KOPT-K1 (cell line): Measurements from ENCODE around the gene PDE3B.
"Not testable (repeated sequence)": the region's sequence is repeated elsewhere in the genome, so short reads cannot be mapped to it uniquely, and the experiment has no call there.

Experiments
- H3K27ac ChIP-seq: fragments of 200-600 bp; sonication (generic); 2 replicates; pipeline ENCODE4 v1.5.1; 2016; ENCODE audit warnings: antibody characterized with exemption, mild to moderate bottlenecking, low read depth, low read length; ENCODE audit not compliant: poor library complexity, severe bottlenecking
- H3K36me3 ChIP-seq: fragments of 200-600 bp; sonication (generic); 2 replicates; pipeline ENCODE4 v1.5.1; 2017; ENCODE audit warnings: antibody characterized with exemption, mild to moderate bottlenecking, low read length, moderate library complexity; ENCODE audit not compliant: insufficient read depth
- H3K9me3 ChIP-seq: fragments of 200-600 bp; sonication (generic); 2 replicates; pipeline ENCODE4 v1.5.1; 2017; ENCODE audit warnings: antibody characterized with exemption, low read length, mild to moderate bottlenecking; ENCODE audit not compliant: insufficient read depth, poor library complexity, severe bottlenecking

PDE3B gene

DNA sequence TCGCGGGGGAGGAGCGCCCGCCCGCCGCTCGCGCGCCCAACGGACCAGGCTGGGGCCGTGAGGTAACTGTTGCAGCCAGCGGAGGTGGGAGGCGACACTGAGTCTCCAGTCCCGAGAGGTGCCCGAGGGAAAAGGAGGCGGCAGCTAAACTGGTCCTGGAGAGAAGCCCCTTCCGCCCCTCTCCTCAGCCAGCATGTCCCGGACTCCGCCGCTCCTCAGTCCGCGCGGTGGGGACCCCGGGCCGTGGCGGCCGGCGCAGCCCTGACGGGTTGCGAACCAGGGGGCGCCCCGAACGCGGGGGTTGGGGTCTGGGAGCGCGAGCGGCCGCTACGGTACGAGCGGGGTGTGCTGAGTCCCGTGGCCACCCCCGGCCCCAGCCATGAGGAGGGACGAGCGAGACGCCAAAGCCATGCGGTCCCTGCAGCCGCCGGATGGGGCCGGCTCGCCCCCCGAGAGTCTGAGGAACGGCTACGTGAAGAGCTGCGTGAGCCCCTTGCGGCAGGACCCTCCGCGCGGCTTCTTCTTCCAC, at the start of gene PDE3B:
PDE3B (plus strand) TSS at position 108 of the 529 bp plus-strand sequence; CDS start at position 380, 272 bp downstream.
- Histone ChIP-seq H3K27ac (peak within 1 kb of the TSS; percentile 47), H3K36me3 (no peaks in the 10 kb centered on the region), H3K9me3 (no peaks in the 10 kb centered on the region)

DNA sequence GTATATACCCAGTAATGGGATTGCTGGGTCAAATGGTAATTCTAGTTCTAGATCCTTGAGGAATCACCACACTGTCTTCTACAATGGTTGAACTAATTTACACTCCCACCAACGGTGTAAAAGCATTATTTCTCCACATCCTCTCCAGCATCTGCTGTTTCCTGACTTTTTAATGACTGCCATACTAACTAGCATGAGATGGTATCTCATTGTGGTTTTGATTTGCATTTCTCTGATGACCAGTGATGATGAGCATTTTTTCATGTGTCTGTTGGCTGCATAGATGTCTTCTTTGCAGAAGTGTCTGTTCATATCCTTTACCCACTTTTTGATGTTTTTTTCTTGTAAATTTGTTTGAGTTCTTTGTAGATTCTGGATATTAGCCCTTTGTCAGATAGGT, 48.3 kb upstream of the PDE3B start:
- H3K27ac ChIP-seq = not testable (repeated sequence)

DNA sequence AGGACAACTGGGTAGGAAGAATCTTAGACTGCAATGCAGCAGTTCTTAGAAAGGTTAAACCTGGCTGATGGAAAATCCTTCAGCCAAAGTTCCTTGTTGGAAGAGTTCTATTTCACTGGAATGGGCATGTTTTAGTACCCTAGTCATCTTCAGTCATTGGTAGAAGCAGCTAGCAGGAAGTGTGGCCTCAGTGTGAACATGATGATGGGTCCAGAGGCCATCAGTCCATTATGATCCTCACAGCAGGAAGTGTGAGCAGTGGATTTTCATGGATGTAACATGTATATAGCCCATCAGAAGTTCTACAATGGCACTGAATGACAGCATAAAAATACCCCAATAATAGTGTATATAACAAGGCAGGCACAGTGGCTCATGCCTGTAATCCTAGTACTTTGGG, 35.9 kb upstream of the PDE3B start:
- no peak overlapping the region for H3K27ac ChIP-seq
- H3K36me3 ChIP-seq = no peaks in the 10 kb centered on the region
- peaks cover 6% of the 10 kb centered on the region for H3K9me3 ChIP-seq

More for the DNA sequence above, 48.3 kb upstream of the PDE3B start:
- not testable (repeated sequence) for H3K36me3 ChIP-seq, H3K9me3 ChIP-seq

DNA sequence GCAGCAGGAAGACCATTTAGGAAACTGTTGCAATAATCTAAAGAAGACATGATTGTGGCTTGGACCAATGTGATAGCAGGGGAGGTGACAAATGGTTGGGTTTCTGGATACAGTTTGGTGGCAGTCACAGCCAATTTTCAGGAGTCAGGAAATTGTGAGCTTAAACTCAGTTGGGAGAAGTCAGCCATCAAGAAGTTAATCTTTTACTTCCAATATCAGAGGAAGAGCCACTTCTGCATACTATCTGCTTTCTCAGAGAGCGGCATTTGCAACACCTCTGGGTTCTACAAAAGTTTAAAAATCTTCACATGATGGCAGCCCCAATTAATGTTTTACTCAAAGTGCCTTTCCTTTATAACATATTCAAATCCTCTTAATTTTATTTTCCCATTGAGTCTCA, 33.7 kb upstream of the PDE3B start:
- Histone ChIP-seq H3K9me3 (peaks cover 6% of the 10 kb centered on the region), H3K36me3 (no peaks in the 10 kb centered on the region), H3K27ac (no peak overlapping the region)

DNA sequence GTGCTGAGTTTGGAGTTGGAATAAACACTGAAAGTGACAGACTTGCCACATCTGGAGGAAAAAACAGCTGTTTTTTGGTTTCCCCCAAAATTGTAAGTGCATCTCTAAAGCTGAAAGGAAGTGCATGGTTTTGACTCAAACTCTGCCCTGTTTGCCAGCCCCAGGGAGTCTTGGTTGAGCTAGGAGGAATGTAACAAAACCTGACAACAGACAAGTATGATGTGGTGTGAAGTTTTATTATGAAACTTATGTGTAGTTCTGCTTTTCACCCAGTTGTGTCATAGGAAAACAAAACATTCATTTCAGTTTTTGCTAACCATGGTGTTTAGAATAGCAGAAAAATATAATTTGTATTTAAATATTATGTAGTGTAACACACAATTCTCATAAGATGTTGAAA, 31.7 kb upstream of the PDE3B start:
- Histone ChIP-seq H3K9me3 (no peaks in the 10 kb centered on the region), H3K36me3 (no peaks in the 10 kb centered on the region), H3K27ac (no peak overlapping the region)

DNA sequence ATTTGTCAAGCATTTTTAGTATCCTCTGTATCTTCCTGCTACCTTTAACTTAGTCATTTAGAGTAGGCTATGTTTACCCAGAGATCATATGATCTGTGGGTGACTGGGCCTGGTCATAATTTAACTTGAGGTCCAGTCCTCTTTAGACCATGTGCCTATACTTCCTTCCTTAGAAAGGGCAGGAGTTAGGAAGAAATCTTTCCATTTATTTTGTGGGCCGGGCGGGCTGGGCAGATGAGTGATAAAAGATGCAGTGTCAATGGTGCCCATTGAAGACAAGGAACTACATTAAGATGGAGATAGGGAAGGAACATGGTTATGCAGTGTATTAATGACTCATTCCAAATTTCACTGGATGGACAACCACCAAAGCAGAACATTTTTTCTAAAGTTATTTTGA, 30.9 kb upstream of the PDE3B start:
- H3K9me3 ChIP-seq = no peaks in the 10 kb centered on the region
- no peak overlapping the region for H3K27ac ChIP-seq
- no peaks in the 10 kb centered on the region for H3K36me3 ChIP-seq

DNA sequence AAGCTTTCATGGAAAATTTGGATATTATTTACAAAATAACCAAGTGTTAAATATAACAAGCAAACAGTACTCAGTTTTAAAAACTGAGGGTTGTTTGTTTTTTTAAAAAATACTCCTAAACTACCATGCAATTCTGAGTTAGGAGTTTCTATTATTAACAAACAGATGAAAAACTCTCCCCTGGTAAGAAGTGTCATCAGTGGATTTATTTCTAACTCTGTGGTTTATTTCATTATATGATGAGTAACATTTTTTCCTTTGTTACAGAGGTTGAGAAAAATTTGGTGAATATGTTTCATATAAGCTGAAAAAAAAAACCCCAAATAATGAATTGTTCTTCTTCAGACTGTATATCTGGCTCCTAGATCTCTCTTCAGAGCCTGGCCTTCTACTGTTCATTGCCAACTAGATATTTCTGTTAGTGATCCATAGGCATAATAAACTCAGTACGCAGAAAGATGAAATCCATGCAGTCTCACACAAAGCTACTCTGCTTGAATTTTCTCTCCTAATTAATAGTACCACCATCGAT, 29.4 kb upstream of the PDE3B start:
- H3K9me3 ChIP-seq = no peaks in the 10 kb centered on the region
- no peaks in the 10 kb centered on the region for H3K36me3 ChIP-seq
- no peak overlapping the region for H3K27ac ChIP-seq

DNA sequence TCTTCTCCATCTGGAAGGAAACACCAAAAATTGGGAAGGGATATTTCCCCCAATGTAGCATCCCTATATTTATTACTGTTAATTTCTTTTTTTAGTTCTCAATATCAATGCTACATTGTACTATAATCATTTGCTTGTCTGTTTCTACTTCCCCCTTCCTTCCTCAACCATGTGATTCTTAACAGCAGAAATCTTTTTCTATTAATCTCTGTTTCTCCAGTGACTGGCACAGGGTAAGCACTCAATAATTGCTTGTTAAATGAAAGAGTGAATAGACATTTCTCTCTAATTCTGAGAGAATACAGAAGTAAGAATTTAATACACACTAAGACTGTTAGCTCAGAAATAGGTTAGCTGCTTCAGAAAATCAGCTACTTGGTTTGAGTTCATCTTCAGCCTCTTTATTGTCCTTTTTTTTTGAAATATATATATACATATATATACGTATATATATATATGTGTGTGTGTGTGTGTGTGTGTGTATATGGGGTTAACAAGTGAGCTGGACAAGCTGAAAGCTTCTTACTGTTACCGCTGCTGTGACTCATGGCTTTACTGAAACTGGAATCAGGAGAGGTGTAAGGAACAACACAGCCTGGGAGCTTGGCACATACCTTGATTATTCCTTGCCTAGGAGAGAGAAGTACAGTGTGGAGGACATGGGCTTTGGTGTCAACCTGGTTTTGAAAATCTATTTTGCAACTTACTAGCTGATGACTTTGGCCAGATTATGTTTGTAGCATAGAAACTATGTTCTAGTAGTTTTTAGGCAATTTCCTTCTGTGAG, 26.2 kb upstream of the PDE3B start:
- Histone ChIP-seq H3K9me3 (no peaks in the 10 kb centered on the region), H3K36me3 (no peaks in the 10 kb centered on the region), H3K27ac (no peak overlapping the region)

DNA sequence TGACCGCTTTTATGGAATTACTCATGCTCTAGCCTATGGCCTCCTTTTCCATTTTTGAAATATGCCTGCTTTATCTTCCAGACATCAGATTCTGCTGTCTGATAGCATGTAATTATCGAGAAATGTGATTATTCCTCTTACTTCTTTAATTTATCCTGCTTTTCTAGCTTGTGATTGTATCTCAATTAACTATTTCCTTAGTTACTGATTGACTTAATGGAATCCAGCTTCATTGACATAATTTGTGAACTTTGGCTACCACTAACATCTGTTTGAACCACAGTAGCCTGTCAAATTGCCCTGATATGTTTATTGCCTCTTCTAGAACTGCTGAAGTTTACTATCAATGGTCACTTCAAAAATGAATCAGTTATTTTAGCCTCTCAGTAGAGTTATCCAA, 25.5 kb upstream of the PDE3B start:
- no peaks in the 10 kb centered on the region for H3K9me3 ChIP-seq
- H3K27ac ChIP-seq = no peak overlapping the region
- no peaks in the 10 kb centered on the region for H3K36me3 ChIP-seq

DNA sequence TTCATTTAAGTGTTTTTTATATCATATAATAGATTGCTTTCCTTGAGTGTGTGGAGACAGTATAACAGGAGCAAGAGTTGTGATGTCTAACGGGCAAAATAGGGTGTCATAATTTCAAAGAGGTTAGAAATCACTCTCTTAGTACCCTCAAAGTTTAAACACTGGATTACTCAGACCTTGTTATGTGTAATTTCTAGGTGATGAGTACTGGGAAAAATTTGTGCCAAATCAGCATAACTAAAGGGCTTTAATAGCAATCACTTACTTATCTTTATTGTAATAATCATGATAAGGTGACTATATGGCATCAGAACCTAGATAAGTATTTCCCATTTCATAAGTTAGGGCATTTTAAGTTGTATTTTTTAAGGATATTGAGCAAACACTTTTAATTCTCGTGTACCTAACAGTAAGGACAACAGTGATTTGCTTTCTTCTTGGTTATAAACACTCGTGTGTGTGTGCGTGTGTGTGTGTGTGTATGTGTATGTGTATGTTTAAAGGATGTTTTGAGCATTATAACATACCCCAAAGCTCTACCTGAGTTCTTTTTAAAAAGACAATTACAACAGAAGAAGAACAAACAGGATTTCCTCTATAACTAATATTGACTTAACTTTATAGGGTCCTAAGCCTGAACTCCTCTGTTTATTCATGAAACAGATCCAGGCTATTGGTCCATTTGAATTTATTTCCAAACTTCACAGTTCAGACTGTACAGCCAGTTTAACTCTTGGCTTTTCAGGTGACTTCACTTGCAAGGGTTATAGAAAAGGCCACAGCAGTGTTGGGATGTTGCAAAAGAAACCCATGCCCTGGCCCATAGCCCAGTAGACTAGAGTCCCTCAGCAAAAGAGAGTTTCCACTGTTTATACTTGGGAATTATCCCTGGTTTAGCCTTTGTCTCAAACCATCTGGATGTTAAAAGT, 23.7 kb upstream of the PDE3B start:
- Histone ChIP-seq H3K27ac (no peak overlapping the region), H3K9me3 (no peaks in the 10 kb centered on the region), H3K36me3 (no peaks in the 10 kb centered on the region)

DNA sequence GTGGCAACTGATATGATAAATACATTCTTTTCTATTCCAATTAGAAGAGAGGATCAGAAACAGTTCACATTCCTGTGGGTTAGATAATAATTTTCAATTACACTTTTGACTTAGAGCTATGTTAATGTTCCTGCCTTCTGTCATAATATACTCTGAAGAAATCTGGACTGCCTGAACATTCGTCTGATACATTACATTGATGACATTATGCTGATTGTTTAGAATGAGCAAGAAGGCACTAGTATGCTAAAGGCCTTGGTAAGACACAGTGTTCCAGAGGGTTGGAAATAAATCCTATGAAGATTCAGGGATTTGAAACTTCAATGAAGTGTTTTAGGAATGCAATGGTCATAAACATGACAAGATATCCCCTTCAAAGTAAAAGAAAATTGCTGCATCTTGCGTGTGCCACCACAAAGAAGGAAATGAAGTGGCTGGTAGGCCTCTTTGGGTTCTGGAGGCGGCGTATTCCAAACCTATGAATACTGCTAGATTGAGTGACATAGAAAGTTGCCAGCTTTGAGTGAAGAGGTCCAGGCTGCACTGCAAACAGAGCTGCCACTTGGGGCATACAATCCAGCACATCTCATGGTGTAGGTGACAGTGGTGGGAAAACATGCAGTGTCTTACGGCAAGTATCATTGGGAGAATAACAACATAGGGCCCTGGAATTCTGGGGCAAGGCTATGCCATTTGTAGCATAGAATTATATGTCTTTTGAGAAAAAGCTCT, 21.2 kb upstream of the PDE3B start:
- H3K9me3 ChIP-seq = no peaks in the 10 kb centered on the region
- H3K27ac ChIP-seq = no peak overlapping the region
- H3K36me3 ChIP-seq = no peaks in the 10 kb centered on the region

DNA sequence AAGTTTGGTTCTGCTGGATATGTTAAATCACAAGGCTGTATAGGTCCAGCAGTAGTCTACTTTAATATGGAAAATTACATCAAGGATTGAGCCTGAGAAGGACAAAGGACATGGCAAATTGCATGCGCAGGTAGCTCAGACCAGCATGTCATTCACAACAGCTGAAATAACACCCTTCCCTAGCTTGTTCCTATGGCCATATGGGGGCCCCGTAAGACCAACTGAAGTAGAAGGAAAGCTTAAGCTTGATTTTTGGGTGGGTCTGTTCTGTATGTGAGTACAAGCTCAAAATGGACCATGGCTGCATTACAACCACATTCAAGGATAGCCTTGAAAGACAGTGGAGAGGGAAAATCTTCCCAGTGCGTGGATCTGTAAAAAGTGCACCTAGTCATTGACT, 20.6 kb upstream of the PDE3B start:
- H3K9me3 ChIP-seq = no peaks in the 10 kb centered on the region
- no peaks in the 10 kb centered on the region for H3K36me3 ChIP-seq
- H3K27ac ChIP-seq = no peak overlapping the region

DNA sequence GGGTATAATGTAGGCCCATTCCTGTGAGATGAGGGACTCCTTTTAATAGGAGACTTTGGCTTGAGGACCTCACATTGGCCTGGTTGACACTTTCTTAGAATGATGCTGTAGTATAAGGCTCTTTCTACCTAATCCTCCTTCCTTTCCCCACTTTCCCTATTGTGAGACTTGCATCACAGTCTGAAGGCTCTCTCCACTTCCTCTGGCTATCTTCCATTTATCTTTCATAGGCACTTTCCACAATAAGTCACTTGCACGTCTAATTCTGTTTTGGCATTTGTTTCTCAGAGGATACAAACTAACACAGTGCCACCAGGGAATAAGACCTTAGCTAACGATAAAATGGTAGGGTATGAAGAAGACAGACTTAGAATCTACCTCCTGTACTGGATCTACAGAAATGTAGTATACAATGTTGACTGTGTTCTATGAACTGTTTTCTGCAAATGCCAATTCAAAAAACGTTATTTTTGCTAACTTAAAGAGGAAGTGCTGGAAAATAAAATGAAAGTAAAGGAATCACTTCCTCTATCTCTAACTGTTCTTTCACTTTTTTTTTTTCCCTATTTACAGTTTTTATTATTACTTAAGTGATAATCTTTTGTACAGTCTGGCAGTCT, 17.9 kb upstream of the PDE3B start:
- Histone ChIP-seq H3K36me3 (no peaks in the 10 kb centered on the region), H3K27ac (no peak overlapping the region), H3K9me3 (no peaks in the 10 kb centered on the region)

DNA sequence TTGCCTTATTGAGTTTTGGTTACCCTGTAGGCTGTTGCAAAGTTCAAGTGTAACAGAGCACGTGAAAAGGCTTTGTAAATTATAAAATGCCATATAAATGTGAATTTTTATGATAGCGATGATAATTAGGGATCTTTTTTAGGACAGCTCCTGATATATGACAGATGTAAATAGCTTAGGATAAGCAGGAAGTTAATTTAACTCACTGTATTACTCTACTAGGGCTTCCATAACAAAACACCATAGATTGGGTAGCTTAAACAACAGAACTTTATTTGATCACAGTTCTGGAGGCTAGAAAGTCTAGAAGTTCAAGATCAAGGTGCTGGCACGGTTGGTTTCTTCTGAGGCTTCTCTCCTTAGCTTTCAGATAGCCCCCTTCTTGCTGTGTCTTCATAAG, 17.0 kb upstream of the PDE3B start:
- Histone ChIP-seq H3K36me3 (no peaks in the 10 kb centered on the region), H3K27ac (no peak overlapping the region), H3K9me3 (no peaks in the 10 kb centered on the region)
